ENCODE data around the gene SH3PXD2A.

DNA sequence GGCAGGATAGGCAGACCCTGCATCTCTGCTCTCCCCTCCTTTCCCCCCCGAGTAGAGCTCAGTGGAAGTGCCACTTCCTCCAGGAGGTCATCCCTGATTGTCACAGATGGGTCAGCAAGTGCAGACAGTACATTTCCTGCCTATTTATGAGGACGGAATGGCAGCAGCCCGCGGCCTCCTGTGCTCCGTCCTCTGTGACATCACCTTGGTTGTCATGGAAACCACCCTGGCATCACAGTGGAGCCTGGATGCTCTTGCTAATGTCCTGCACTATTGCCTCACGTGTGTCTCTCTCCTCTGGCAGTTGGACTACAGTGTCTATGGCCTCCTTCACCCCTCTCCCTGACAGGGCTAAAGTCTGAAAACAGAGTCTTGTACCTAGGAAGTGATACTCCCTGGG is 148.6 kb downstream of the SH3PXD2A start:
- TF ChIP-seq POLR2A (IDR thresholded peaks at IDR 0.05; ENCODE audit: low read depth, low read length), result no peak
- no peak for TF ChIP-seq POLR2AphosphoS5 (IDR thresholded peaks at IDR 0.05; ENCODE audit: low read depth, low read length)
- no peak for TF ChIP-seq TAF1 (IDR thresholded peaks at IDR 0.05; ENCODE audit: low read depth, low read length)

Data from GM12891 (cell line).